HepG2 (cell line): ENCODE measurements around the gene PSD4. TPM values are rescaled to one million over a fixed set of nuclear protein-coding genes. Genes with fewer than 3 reads are reported as not detected.

ENCODE experiments used
- ARID2 ChIP-seq: sonication (generic); formaldehyde crosslinking; IDR thresholded peaks from 2 replicates; pipeline ENCODE4 v1.8.1; 2022; ENCODE audit warnings: mild to moderate bottlenecking, missing genetic modification reagents, borderline replicate concordance
- ARNT ChIP-seq: fragments of 450-650 bp; IDR thresholded peaks from 2 replicates; pipeline ENCODE4 v1.6.1; 2017
- ASH2L ChIP-seq: fragments of 300-600, 200-600 bp; sonication (generic); IDR thresholded peaks from 2 replicates; pipeline ENCODE4 v1.7.0; 2017; ENCODE audit warnings: low read depth, mild to moderate bottlenecking, moderate library complexity, mixed read lengths, low read length; ENCODE audit not compliant: insufficient read length
- CAMTA2 ChIP-seq: sonication (generic); formaldehyde crosslinking; IDR thresholded peaks from 2 replicates; pipeline ENCODE4 v1.4.0; 2020; ENCODE audit warnings: mild to moderate bottlenecking, missing genetic modification reagents, borderline replicate concordance
- E2F2 ChIP-seq: sonication (generic); formaldehyde crosslinking; IDR thresholded peaks from 2 replicates; pipeline ENCODE4 v1.4.0; 2020; ENCODE audit warnings: missing genetic modification reagents, borderline replicate concordance
- GFI1 ChIP-seq: sonication (generic); formaldehyde crosslinking; IDR thresholded peaks from 2 replicates; pipeline ENCODE4 v1.5.0; 2020; ENCODE audit warnings: missing genetic modification reagents, mild to moderate bottlenecking, borderline replicate concordance
- MIXL1 ChIP-seq: IDR thresholded peaks from 2 replicates; pipeline ENCODE4 v1.6.1; 2016
- PHF20 ChIP-seq: sonication (generic); formaldehyde crosslinking; IDR thresholded peaks from 2 replicates; pipeline ENCODE4 v1.5.0; 2020; ENCODE audit warnings: mild to moderate bottlenecking, missing genetic modification reagents
- TCF7L2 ChIP-seq: IDR thresholded peaks from 2 replicates; pipeline ENCODE4 v1.6.1; 2011; ENCODE audit warnings: mild to moderate bottlenecking, low read depth, low read length, moderate library complexity
- TEAD2 ChIP-seq: sonication (generic); formaldehyde crosslinking; IDR thresholded peaks from 2 replicates; pipeline ENCODE4 v1.9.0; 2021; ENCODE audit warnings: missing genetic modification reagents
- TOE1 ChIP-seq: sonication (generic); formaldehyde crosslinking; IDR thresholded peaks from 2 replicates; pipeline ENCODE4 v1.4.0; 2020; ENCODE audit warnings: mild to moderate bottlenecking, missing genetic modification reagents
- ZBTB34 ChIP-seq: sonication (generic); formaldehyde crosslinking; IDR thresholded peaks from 2 replicates; pipeline ENCODE4 v1.8.0; 2022; ENCODE audit warnings: mild to moderate bottlenecking, missing genetic modification reagents
- ZNF44 ChIP-seq: sonication (generic); formaldehyde crosslinking; IDR thresholded peaks from 2 replicates; pipeline ENCODE4 v1.5.1; 2020; ENCODE audit warnings: mild to moderate bottlenecking, missing genetic modification reagents
- ZNF451 ChIP-seq: sonication (generic); formaldehyde crosslinking; IDR thresholded peaks from 2 replicates; pipeline ENCODE4 v1.5.0; 2020; ENCODE audit warnings: mild to moderate bottlenecking, missing genetic modification reagents
- ZNF567 ChIP-seq: sonication (generic); formaldehyde crosslinking; IDR thresholded peaks from 2 replicates; pipeline ENCODE4 v1.8.1; 2023; ENCODE audit warnings: mild to moderate bottlenecking, missing genetic modification reagents, borderline replicate concordance
- ZNF788 ChIP-seq: sonication (generic); formaldehyde crosslinking; IDR thresholded peaks from 2 replicates; pipeline ENCODE4 v1.5.0; 2020; ENCODE audit warnings: mild to moderate bottlenecking, missing genetic modification reagents, borderline replicate concordance
- polyA plus RNA-seq, 8 experiments: library from polyadenylated mRNA; depleted of rRNA in 3 of 8; stranded (reverse) in 7 of 8; unstranded in 1 of 8; fragments of >200 nt; fragmentation: Illumina TruSeq in 4 of 8; extraction: Trizol in 4 of 8; gene quantifications; 2 replicates each; pipeline versions ENCODE4 v1.2.1 to v1.2.3, GENCODE V29; 2011 to 2016; ENCODE audit warnings: low read depth in 4 of 8, missing spikeins in 1 of 8, mixed read lengths in 1 of 8; ENCODE audit not compliant: insufficient read depth in 1 of 8
- total RNA-seq, 5 experiments: library from RNA; depleted of rRNA; stranded (reverse); fragments of >200 nt; fragmentation: Illumina TruSeq; extraction: Trizol; gene quantifications; 2 replicates each; pipeline ENCODE4 v1.2.3, GENCODE V29; 2016; ENCODE audit warnings: low read depth in 1 of 5
- TF ChIP-seq, protein P1 (sequence below): sonication (generic); formaldehyde crosslinking; IDR thresholded peaks from 2 replicates; pipeline ENCODE4 v1.4.0; 2020; ENCODE audit warnings: missing genetic modification reagents

The PSD4 gene
- total and polyA plus RNA-seq, 2 of the 13 experiments (the other 11 are each of a cell fraction or from before 2014, with no cell fraction given): 5.8 to 9.4 TPM

- TF ChIP-seq PHF20 (CRISPR knock-in tag) (no peak), GFI1 (CRISPR knock-in tag) (no peak), TOE1 (no peak), ZBTB34 (CRISPR knock-in tag) (no peak), ZNF567 (no peak), MIXL1 (CRISPR knock-in tag) (0 out of 2 replicates have a peak, but pooled peaks have one; percentile 28), ZNF44 (no peak), ASH2L (no peak), TCF7L2 (no peak), ARID2 (CRISPR knock-in tag) (peak; percentile 78; the same call in 1 of the 2 replicates), ZNF788 (CRISPR knock-in tag) (no peak; the same call in 1 of the 2 replicates), ZNF451 (no peak), ARNT (no peak), E2F2 (no peak), CAMTA2 (CRISPR knock-in tag) (no peak), TEAD2 (CRISPR knock-in tag) (no peak)
- TF ChIP-seq, protein P1, sequence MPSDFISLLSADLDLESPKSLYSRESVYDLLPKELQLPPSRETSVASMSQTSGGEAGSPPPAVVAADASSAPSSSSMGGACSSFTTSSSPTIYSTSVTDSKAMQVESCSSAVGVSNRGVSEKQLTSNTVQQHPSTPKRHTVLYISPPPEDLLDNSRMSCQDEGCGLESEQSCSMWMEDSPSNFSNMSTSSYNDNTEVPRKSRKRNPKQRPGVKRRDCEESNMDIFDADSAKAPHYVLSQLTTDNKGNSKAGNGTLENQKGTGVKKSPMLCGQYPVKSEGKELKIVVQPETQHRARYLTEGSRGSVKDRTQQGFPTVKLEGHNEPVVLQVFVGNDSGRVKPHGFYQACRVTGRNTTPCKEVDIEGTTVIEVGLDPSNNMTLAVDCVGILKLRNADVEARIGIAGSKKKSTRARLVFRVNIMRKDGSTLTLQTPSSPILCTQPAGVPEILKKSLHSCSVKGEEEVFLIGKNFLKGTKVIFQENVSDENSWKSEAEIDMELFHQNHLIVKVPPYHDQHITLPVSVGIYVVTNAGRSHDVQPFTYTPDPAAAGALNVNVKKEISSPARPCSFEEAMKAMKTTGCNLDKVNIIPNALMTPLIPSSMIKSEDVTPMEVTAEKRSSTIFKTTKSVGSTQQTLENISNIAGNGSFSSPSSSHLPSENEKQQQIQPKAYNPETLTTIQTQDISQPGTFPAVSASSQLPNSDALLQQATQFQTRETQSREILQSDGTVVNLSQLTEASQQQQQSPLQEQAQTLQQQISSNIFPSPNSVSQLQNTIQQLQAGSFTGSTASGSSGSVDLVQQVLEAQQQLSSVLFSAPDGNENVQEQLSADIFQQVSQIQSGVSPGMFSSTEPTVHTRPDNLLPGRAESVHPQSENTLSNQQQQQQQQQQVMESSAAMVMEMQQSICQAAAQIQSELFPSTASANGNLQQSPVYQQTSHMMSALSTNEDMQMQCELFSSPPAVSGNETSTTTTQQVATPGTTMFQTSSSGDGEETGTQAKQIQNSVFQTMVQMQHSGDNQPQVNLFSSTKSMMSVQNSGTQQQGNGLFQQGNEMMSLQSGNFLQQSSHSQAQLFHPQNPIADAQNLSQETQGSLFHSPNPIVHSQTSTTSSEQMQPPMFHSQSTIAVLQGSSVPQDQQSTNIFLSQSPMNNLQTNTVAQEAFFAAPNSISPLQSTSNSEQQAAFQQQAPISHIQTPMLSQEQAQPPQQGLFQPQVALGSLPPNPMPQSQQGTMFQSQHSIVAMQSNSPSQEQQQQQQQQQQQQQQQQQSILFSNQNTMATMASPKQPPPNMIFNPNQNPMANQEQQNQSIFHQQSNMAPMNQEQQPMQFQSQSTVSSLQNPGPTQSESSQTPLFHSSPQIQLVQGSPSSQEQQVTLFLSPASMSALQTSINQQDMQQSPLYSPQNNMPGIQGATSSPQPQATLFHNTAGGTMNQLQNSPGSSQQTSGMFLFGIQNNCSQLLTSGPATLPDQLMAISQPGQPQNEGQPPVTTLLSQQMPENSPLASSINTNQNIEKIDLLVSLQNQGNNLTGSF (CRISPR knock-in tag): no peak
Observed at GRCh38 chr2:113248997-113249770, 75.4 kb downstream of the PSD4 start (continued).
